ENCODE data around the gene MELK. TPM values are rescaled to one million over a fixed set of nuclear protein-coding genes. Genes with fewer than 3 reads are reported as not detected.

MELK gene
- total and polyA plus RNA-seq, 10 donors = 0.64 to 9.3 (median 2.9) TPM

GRCh38 chr9:36656842-36657241, 84.1 kb downstream of the MELK start:
- Histone ChIP-seq H3K4me1 (peaks cover 0 to 6% (median 0%) of the 10 kb centered on the region in 6 donors), H3K27ac (no peak overlapping the region), H3K9me3 (peaks cover 0 to 10% (median 0%) of the 10 kb centered on the region in 8 donors), H3K4me3 (no peak overlapping the region), H3K27me3 (replicated peaks in 1 of 7) (no peaks in the 10 kb centered on the region), H3K36me3 (peaks cover 0 to 32% (median 0%) of the 10 kb centered on the region in 6 donors)
- intact Hi-C loops (cut with DNase I; ENCODE audit: low total_unique reads) = no loop called here
- no peak for DNase-seq
- 96 to 99% (median 97%) methylated on average over 7 of the region's 7 CpGs for WGBS, 5 donors
- TF ChIP-seq POLR2AphosphoS5 (IDR thresholded peaks at IDR 0.05) = no peak
- no peak for TF ChIP-seq CTCF (IDR thresholded peaks at IDR 0.05 in 8 of 11, conservative IDR thresholded peaks at IDR 0.05 in 3 of 11)
- no peak for TF ChIP-seq POLR2A (IDR thresholded peaks at IDR 0.05)

- intact Hi-C loops (cut with DNase I; ENCODE audit: low total_unique reads) = no loop called here
- TF ChIP-seq CTCF (IDR thresholded peaks at IDR 0.05 in 8 of 11, conservative IDR thresholded peaks at IDR 0.05 in 3 of 11) = no peak
- TF ChIP-seq POLR2AphosphoS5 (IDR thresholded peaks at IDR 0.05) = no peak
- TF ChIP-seq POLR2A (IDR thresholded peaks at IDR 0.05) = no peak
- Histone ChIP-seq H3K36me3 (peaks cover 0 to 11% (median 0%) of the 10 kb centered on the region in 6 donors), H3K27ac (no peak overlapping the region), H3K27me3 (replicated peaks in 1 of 7) (no peaks in the 10 kb centered on the region), H3K4me3 (no peak overlapping the region), H3K4me1 (peaks cover 0 to 6% (median 0%) of the 10 kb centered on the region in 6 donors), H3K9me3 (peaks cover 0 to 10% (median 0%) of the 10 kb centered on the region in 8 donors)
- no peak for DNase-seq
- WGBS, 5 donors = 80 to 88% (median 83%) methylated on average over 6 of the region's 6 CpGs
These were observed 86.8 kb downstream of the MELK start for GRCh38 chr9:36659500-36659899.

GRCh38 chr9:36664806-36665205, 92.1 kb downstream of the MELK start:
- Histone ChIP-seq H3K9me3 (no peaks in the 10 kb centered on the region), H3K27me3 (replicated peaks in 1 of 7) (no peaks in the 10 kb centered on the region), H3K27ac (no peak overlapping the region), H3K4me1 (peaks cover 0 to 12% (median 0%) of the 10 kb centered on the region in 6 donors), H3K36me3 (peaks cover 0 to 7% (median 0%) of the 10 kb centered on the region in 6 donors), H3K4me3 (no peak overlapping the region)
- TF ChIP-seq CTCF (IDR thresholded peaks at IDR 0.05 in 8 of 11, conservative IDR thresholded peaks at IDR 0.05 in 3 of 11) (no peak), POLR2AphosphoS5 (IDR thresholded peaks at IDR 0.05) (no peak), POLR2A (IDR thresholded peaks at IDR 0.05) (no peak)
- intact Hi-C loops (cut with DNase I; ENCODE audit: low total_unique reads) = no loop called here
- WGBS, 5 donors = 91 to 100% (median 97%) methylated on average over 1 of the region's 1 CpG
- no peak for DNase-seq

GRCh38 chr9:36665387-36665786, 92.7 kb downstream of the MELK start:
- no peak for DNase-seq
- Histone ChIP-seq H3K9me3 (no peaks in the 10 kb centered on the region), H3K4me1 (peaks cover 0 to 12% (median 0%) of the 10 kb centered on the region in 6 donors), H3K27ac (no peak overlapping the region), H3K36me3 (peaks cover 0 to 7% (median 0%) of the 10 kb centered on the region in 6 donors), H3K4me3 (no peak overlapping the region), H3K27me3 (replicated peaks in 1 of 7) (no peaks in the 10 kb centered on the region)
- WGBS, 5 donors = 87 to 96% (median 93%) methylated on average over 2 of the region's 2 CpGs
- TF ChIP-seq CTCF (IDR thresholded peaks at IDR 0.05 in 8 of 11, conservative IDR thresholded peaks at IDR 0.05 in 3 of 11) (no peak), POLR2A (IDR thresholded peaks at IDR 0.05) (no peak), POLR2AphosphoS5 (IDR thresholded peaks at IDR 0.05) (no peak)
- intact Hi-C loops (cut with DNase I; ENCODE audit: low total_unique reads) = no loop called here
